ENCODE results near the gene HP.

- TF ChIP-seq EZH2 (IDR thresholded peaks at IDR 0.05) (no peak), POLR2AphosphoS5 (IDR thresholded peaks at IDR 0.05; ENCODE audit: low read depth, low read length) (no peak), POLR2A (IDR thresholded peaks at IDR 0.05; ENCODE audit: borderline replicate concordance, extremely low read depth, insufficient read depth, insufficient read length) (no peak), JUND (IDR thresholded peaks at IDR 0.05) (no peak), SP1 (IDR thresholded peaks at IDR 0.05; ENCODE audit: low read depth) (no peak), ELF1 (IDR thresholded peaks at IDR 0.05; ENCODE audit: borderline replicate concordance, low read depth) (no peak)
- TF ChIP-seq, protein P1, sequence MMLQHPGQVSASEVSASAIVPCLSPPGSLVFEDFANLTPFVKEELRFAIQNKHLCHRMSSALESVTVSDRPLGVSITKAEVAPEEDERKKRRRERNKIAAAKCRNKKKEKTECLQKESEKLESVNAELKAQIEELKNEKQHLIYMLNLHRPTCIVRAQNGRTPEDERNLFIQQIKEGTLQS (IDR thresholded peaks at IDR 0.05): no peak
- TF ChIP-seq, protein P2, sequence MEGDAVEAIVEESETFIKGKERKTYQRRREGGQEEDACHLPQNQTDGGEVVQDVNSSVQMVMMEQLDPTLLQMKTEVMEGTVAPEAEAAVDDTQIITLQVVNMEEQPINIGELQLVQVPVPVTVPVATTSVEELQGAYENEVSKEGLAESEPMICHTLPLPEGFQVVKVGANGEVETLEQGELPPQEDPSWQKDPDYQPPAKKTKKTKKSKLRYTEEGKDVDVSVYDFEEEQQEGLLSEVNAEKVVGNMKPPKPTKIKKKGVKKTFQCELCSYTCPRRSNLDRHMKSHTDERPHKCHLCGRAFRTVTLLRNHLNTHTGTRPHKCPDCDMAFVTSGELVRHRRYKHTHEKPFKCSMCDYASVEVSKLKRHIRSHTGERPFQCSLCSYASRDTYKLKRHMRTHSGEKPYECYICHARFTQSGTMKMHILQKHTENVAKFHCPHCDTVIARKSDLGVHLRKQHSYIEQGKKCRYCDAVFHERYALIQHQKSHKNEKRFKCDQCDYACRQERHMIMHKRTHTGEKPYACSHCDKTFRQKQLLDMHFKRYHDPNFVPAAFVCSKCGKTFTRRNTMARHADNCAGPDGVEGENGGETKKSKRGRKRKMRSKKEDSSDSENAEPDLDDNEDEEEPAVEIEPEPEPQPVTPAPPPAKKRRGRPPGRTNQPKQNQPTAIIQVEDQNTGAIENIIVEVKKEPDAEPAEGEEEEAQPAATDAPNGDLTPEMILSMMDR (IDR thresholded peaks at IDR 0.05 in 2 of 3, conservative IDR thresholded peaks at IDR 0.05 in 1 of 3; ENCODE audit: borderline replicate concordance in 1 of 3, insufficient read depth in 1 of 3, low read depth in 2 of 3, low read length in 2 of 3): no peak
These were observed 18.2 kb upstream of the HP start for GRCh38 chr16:72036098-72036497.
